Neural progenitor cell (in vitro differentiated cells): Measurements from ENCODE around the gene RBFOX2. TPM values are rescaled to one million over a fixed set of nuclear protein-coding genes. Genes with fewer than 3 reads are reported as not detected.

ENCODE experiments used
- DNase-seq: peaks from one replicate; pipeline ENCODE4 v3.0.0-alpha.2; 2016; ENCODE audit warnings: low spot score
- H2AFZ ChIP-seq: fragments of 200-600 bp; sonication (generic); replicated peaks from 2 replicates; pipeline ENCODE4 v1.6.1; 2016; ENCODE audit warnings: antibody characterized with exemption
- H3F3A ChIP-seq: fragments of 200-600 bp; sonication (generic); 2 replicates; pipeline ENCODE4 v1.6.1; 2016; ENCODE audit warnings: antibody characterized with exemption, low read depth
- H3K27ac ChIP-seq: fragments of 200-600 bp; sonication (generic); 2 replicates; pipeline ENCODE4 v1.5.1; 2016; ENCODE audit warnings: mild to moderate bottlenecking
- H3K27me3 ChIP-seq: fragments of 200-600 bp; sonication (generic); 2 replicates; pipeline ENCODE4 v1.6.1; 2016; ENCODE audit warnings: mild to moderate bottlenecking, moderate library complexity
- H3K36me3 ChIP-seq: fragments of 200-600 bp; sonication (generic); 2 replicates; pipeline ENCODE4 v1.5.1; 2016
- H3K4me1 ChIP-seq: fragments of 200-600 bp; sonication (generic); 2 replicates; pipeline ENCODE4 v1.6.1; 2016; ENCODE audit warnings: mixed run types
- H3K4me2 ChIP-seq: fragments of 200-600 bp; sonication (generic); 2 replicates; pipeline ENCODE4 v1.6.1; 2016
- H3K4me3 ChIP-seq: fragments of 200-600 bp; sonication (generic); 2 replicates; pipeline ENCODE4 v1.5.1; 2016
- H3K79me2 ChIP-seq: fragments of 200-600 bp; sonication (generic); 2 replicates; pipeline ENCODE4 v1.6.1; 2016; ENCODE audit warnings: low read depth
- H3K9ac ChIP-seq: fragments of 200-600 bp; sonication (generic); 2 replicates; pipeline ENCODE4 v1.6.1; 2016
- H3K9me3 ChIP-seq: fragments of 200-600 bp; sonication (generic); 2 replicates; pipeline ENCODE4 v1.5.1; 2016; ENCODE audit warnings: low read depth
- H4K20me1 ChIP-seq: fragments of 200-600 bp; sonication (generic); 2 replicates; pipeline ENCODE4 v1.6.1; 2016; ENCODE audit warnings: low read depth
- H3K27ac Mint-ChIP-seq: 3 replicates; pipeline ENCODE4 v1.8.0; 2021; ENCODE audit warnings: mixed read lengths
- H3K27me3 Mint-ChIP-seq: 2 replicates; pipeline ENCODE4 v1.8.0; 2022; ENCODE audit warnings: low read depth, mild to moderate bottlenecking, inconsistent platforms, moderate library complexity, mixed read lengths; ENCODE audit not compliant: insufficient read depth
- H3K36me3 Mint-ChIP-seq: 3 replicates; pipeline ENCODE4 v1.8.0; 2021; ENCODE audit warnings: mixed read lengths
- H3K4me1 Mint-ChIP-seq: 3 replicates; pipeline ENCODE4 v1.8.0; 2021; ENCODE audit warnings: mixed read lengths
- H3K4me3 Mint-ChIP-seq: 3 replicates; pipeline ENCODE4 v1.8.0; 2021; ENCODE audit warnings: mild to moderate bottlenecking, moderate library complexity, mixed read lengths
- H3K9me3 Mint-ChIP-seq: 3 replicates; pipeline ENCODE4 v1.8.0; 2020; ENCODE audit warnings: mixed read lengths
- CTCF ChIP-seq: fragments of 200-600 bp; sonication (generic); IDR thresholded peaks from 2 replicates; pipeline ENCODE4 v1.5.1; 2017; ENCODE audit warnings: antibody characterized with exemption, mild to moderate bottlenecking
- EZH2 ChIP-seq: fragments of 200-600 bp; sonication (generic); IDR thresholded peaks from 2 replicates; pipeline ENCODE4 v1.6.1; 2017; ENCODE audit warnings: antibody characterized with exemption, mild to moderate bottlenecking, moderate library complexity
- EZH2phosphoT487 ChIP-seq: fragments of 200-600 bp; sonication (generic); IDR thresholded peaks from 2 replicates; pipeline ENCODE4 v1.6.1; 2017; ENCODE audit warnings: antibody characterized with exemption
- total RNA-seq: library from RNA; depleted of rRNA; stranded (reverse); fragments of >200 nt; gene quantifications from 2 replicates; pipeline ENCODE4 v1.2.3, GENCODE V29; 2015; ENCODE audit warnings: low replicate concordance

RBFOX2 gene
- total RNA-seq, 1 donor from 2014 or later: 163 TPM

- Histone ChIP-seq H3K9ac (no peak overlapping the region), H3K36me3 (no peaks in the 10 kb centered on the region), H3K79me2 (peaks cover 100% of the 10 kb centered on the region), H3K9me3 (no peaks in the 10 kb centered on the region), H3K27ac (no peak overlapping the region), H3K4me2 (no peak overlapping the region), H3K4me3 (no peak overlapping the region), H3F3A (peaks cover 16% of the 10 kb centered on the region), H4K20me1 (peaks cover 73% of the 10 kb centered on the region), H3K27me3 (no peaks in the 10 kb centered on the region), H3K4me1 (peaks cover 39% of the 10 kb centered on the region), H2AFZ (no peak overlapping the region)
- TF ChIP-seq EZH2 (no peak), CTCF (no peak), EZH2phosphoT487 (no peak)
- peaks cover 15% of the 10 kb centered on the region for H3K36me3 Mint-ChIP-seq
- H3K27me3 Mint-ChIP-seq: peaks cover 3% of the 10 kb centered on the region
- H3K27ac Mint-ChIP-seq: no peak overlapping the region
- H3K4me1 Mint-ChIP-seq: peaks cover 33% of the 10 kb centered on the region
- DNase-seq: no peak
- H3K4me3 Mint-ChIP-seq: no peak overlapping the region
- peaks cover 2% of the 10 kb centered on the region for H3K9me3 Mint-ChIP-seq
These were observed 50.4 kb downstream of the RBFOX2 start for GRCh38 chr22:35978201-35978600.

- no peak for DNase-seq
- no peak overlapping the region for H2AFZ ChIP-seq
- no peak overlapping the region for H3K9ac ChIP-seq
- TF ChIP-seq EZH2phosphoT487 (no peak), CTCF (no peak), EZH2 (no peak)
- H4K20me1 ChIP-seq: peaks cover 71% of the 10 kb centered on the region
- H3F3A ChIP-seq: peaks cover 5% of the 10 kb centered on the region
- Mint-ChIP-seq H3K9me3 (no peaks in the 10 kb centered on the region), H3K36me3 (peaks cover 10% of the 10 kb centered on the region), H3K27me3 (no peaks in the 10 kb centered on the region), H3K4me1 (peaks cover 33% of the 10 kb centered on the region), H3K4me3 (no peak overlapping the region), H3K27ac (no peak overlapping the region)
- H3K36me3 ChIP-seq: no peaks in the 10 kb centered on the region
- H3K9me3 ChIP-seq: no peaks in the 10 kb centered on the region
- peaks cover 100% of the 10 kb centered on the region for H3K79me2 ChIP-seq
- peaks cover 28% of the 10 kb centered on the region for H3K4me1 ChIP-seq
- no peak overlapping the region for H3K27ac ChIP-seq
- H3K4me2 ChIP-seq: no peak overlapping the region
- no peaks in the 10 kb centered on the region for H3K27me3 ChIP-seq
- no peak overlapping the region for H3K4me3 ChIP-seq
These were observed 51.5 kb downstream of the RBFOX2 start for GRCh38 chr22:35977136-35977535.

- Histone ChIP-seq H3K27me3 (no peaks in the 10 kb centered on the region), H4K20me1 (peaks cover 85% of the 10 kb centered on the region), H3K27ac (no peak overlapping the region), H3F3A (no peaks in the 10 kb centered on the region), H3K4me2 (no peak overlapping the region), H2AFZ (no peak overlapping the region), H3K36me3 (no peaks in the 10 kb centered on the region), H3K4me1 (peaks cover 26% of the 10 kb centered on the region), H3K9ac (no peak overlapping the region), H3K4me3 (no peak overlapping the region), H3K79me2 (peaks cover 96% of the 10 kb centered on the region), H3K9me3 (no peaks in the 10 kb centered on the region)
- Mint-ChIP-seq H3K27ac (no peak overlapping the region), H3K27me3 (no peaks in the 10 kb centered on the region), H3K4me3 (no peak overlapping the region), H3K36me3 (peaks cover 2% of the 10 kb centered on the region), H3K9me3 (no peaks in the 10 kb centered on the region), H3K4me1 (peaks cover 55% of the 10 kb centered on the region)
- TF ChIP-seq EZH2phosphoT487 (no peak), EZH2 (no peak), CTCF (no peak)
- DNase-seq: no peak
These were observed 55.2 kb downstream of the RBFOX2 start for GRCh38 chr22:35973388-35973787.
